Measurements from ENCODE around the gene HNRNPCL4.
"Not testable (repeated sequence)": the region's sequence is repeated elsewhere in the genome, so short reads cannot be mapped to it uniquely, and the experiment has no call there.

The HNRNPCL4 gene
- long read RNA-seq, donor 1: 0 reads
- long read RNA-seq, donor 2: 0 reads
- long read RNA-seq, donor 3: 0 reads
- long read RNA-seq, donor 4: 0 reads
- long read RNA-seq, donor 5: 0 reads
- long read RNA-seq, donor 6: 0 reads
- long read RNA-seq, donor 7, partial matches to known transcripts: 0 of 1 reads
- long read RNA-seq, donor 7, other reads (novel, unspliced or antisense): 0 of 1 reads
- long read RNA-seq, donor 8: 0 reads

- not testable (repeated sequence) for DNase-seq
These were observed at the start of gene HNRNPCL4 for GRCh38 chr1:13165531-13165930. Gene HNRNPCL4 (minus strand): TSS chr1:13165631. CDS start chr1:13165467, 164 bp downstream.

- DNase-seq: not testable (repeated sequence)
These were observed 43.3 kb upstream of the HNRNPCL4 start for GRCh38 chr1:13208712-13209111.

DNA sequence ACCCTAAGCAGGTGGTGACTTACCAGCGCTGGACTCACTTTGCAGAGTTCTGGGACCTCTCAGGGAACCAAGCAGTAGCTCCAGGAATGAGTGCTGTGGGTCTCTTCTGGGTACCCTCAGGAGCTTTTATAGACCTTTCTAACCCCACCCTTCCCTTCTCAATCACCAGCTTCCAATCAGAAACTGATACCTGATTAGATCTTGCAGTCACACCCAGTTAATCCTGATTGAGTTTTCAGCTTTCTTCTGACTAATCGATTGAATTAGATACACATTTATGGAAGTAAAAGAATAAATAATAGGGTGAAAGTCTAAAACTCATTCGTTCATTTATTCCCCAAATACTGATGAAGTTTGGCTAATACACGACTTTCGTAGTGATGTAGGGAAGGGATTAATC is 35.9 kb upstream of the HNRNPCL4 start, which contains the start of gene PRAMEF13:
Gene PRAMEF13, minus strand, starts transcription at position 101 of the 400 bp plus-strand sequence. CDS start 1,820 bp downstream, outside the sequence.
- DNase-seq: not testable (repeated sequence)

- not testable (repeated sequence) for DNase-seq
These were observed 6.1 kb upstream of the HNRNPCL4 start, which contains the start of gene PRAMEF9 for GRCh38 chr1:13171548-13171947. Gene PRAMEF9 (plus strand): TSS chr1:13171848. CDS start chr1:13175281, 3,433 bp downstream.

GRCh38 chr1:13155909-13156308 is 9.5 kb downstream of the HNRNPCL4 start, which contains the start of gene PRAMEF26:
Gene PRAMEF26 (minus strand): TSS chr1:13156009. CDS start chr1:13153095, 2,914 bp downstream.
- DNase-seq: not testable (repeated sequence)

DNA sequence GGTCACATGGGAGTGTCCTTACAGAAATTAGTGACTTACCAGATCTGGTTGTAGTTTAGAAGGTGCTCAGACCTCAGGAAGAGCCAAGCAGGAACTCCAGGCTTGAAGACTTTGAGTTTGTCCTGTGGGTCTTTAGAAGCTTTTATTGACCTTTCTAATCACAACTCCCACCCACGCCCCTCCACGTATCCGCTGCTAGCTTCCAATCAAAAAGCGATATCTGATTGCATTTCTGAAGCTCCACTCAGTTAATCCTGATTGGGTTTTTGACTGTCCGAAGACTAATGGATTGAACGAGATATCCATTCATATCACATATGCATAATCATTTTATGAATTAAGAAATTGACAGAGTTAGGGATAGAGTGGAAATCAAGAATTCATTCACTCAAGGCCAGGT is 48.7 kb downstream of the HNRNPCL4 start, which contains the start of gene HNRNPCL2:
Gene HNRNPCL2, minus strand, starts transcription at position 101 of the 400 bp plus-strand sequence. CDS start 454 bp downstream, outside the sequence.
- not testable (repeated sequence) for DNase-seq
